Stimulated activated naive CD8-positive, alpha-beta T cell treated with anti-CD3 and anti-CD28 coated beads, Interleukin-15, Interleukin-2, amounts not matched to agents 100 ng/mL and 50 ng/mL, for 24 hours (primary cell): ENCODE data around the gene FAM9A.
"Not testable (repeated sequence)": the region's sequence is repeated elsewhere in the genome, so short reads cannot be mapped to it uniquely, and the experiment has no call there.

Source experiments
- H3K27ac Mint-ChIP-seq: one replicate; pipeline ENCODE4 v1.8.0; 2021; ENCODE audit warnings: mild to moderate bottlenecking, mixed read lengths
- H3K27me3 Mint-ChIP-seq: one replicate; pipeline ENCODE4 v1.8.0; 2021; ENCODE audit warnings: mixed read lengths
- H3K36me3 Mint-ChIP-seq: one replicate; pipeline ENCODE4 v1.8.0; 2021; ENCODE audit warnings: low read depth, mixed read lengths
- H3K4me1 Mint-ChIP-seq: one replicate; pipeline ENCODE4 v1.8.0; 2021; ENCODE audit warnings: low read depth, mixed read lengths
- H3K4me3 Mint-ChIP-seq: one replicate; pipeline ENCODE4 v1.8.0; 2021; ENCODE audit warnings: mild to moderate bottlenecking, mixed read lengths
- H3K9me3 Mint-ChIP-seq: one replicate; pipeline ENCODE4 v1.8.0; 2021; ENCODE audit warnings: mixed read lengths

FAM9A gene

DNA sequence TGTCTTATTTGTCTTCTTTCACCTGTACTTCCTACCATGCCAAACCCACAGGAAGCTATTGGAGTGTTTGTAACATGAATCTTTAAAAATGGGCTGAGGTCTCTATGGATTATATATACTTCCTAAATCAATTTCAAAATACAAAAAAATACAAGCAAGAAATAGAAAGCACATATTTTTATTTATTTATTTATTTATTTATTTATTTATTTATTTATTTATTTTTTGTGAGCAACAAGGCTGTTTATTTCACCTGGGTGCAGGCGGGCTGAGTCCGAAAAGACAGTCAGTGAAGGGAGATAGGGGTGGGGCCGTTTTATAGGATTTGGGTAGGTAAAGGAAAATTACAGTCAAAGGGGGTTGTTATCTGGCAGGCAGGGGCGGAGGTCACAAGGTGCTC, 19.3 kb downstream of the FAM9A start:
- not testable (repeated sequence) for H3K27me3 Mint-ChIP-seq, H3K4me3 Mint-ChIP-seq, H3K36me3 Mint-ChIP-seq, H3K27ac Mint-ChIP-seq, H3K4me1 Mint-ChIP-seq, H3K9me3 Mint-ChIP-seq

DNA sequence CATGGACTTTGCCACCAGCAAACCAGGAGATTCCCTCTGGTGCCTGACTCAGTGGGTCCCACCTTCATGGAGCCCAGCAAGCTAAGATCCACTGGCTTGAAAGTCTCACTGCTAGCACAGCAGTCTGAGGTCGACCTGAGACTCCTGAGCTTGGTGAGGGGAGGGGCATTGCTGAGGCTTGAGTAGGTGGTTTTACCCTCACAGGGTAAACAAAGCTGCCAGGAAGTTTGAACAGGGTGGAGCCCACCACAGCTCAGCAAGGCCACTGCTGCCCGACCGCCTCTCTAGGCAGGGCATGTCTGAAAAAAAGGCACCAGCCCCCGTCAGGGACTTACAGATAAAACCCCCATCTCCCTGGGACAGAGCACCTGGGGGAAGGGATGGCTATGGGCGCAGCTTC, 28.1 kb downstream of the FAM9A start:
- Mint-ChIP-seq H3K27ac (no peak overlapping the region), H3K27me3 (peaks cover 9% of the 10 kb centered on the region), H3K4me3 (no peak overlapping the region), H3K36me3 (no peaks in the 10 kb centered on the region), H3K4me1 (no peaks in the 10 kb centered on the region), H3K9me3 (peaks cover 5% of the 10 kb centered on the region)

DNA sequence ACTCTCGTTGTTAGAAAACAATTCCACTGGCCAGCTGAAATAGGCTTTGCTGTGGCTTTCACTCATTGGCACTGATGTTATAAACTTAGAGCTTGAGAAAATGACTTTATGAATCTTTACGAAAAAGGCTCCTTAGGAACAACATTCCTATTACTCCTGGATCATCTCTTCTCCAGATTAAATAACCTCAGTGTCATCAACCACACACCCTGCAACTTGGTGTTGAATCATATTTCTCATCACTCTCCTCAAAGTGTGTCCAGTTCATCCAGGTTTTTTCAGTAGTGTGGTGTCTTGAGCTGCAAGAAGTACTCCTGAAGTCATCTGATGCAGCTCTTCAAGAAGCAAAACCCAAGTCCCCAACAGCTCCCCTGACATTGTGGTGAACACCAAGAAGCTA, 41.2 kb downstream of the FAM9A start:
- Mint-ChIP-seq H3K4me3 (no peak overlapping the region), H3K4me1 (no peaks in the 10 kb centered on the region), H3K27me3 (peaks cover 17% of the 10 kb centered on the region), H3K36me3 (no peaks in the 10 kb centered on the region), H3K9me3 (no peaks in the 10 kb centered on the region), H3K27ac (no peak overlapping the region)

DNA sequence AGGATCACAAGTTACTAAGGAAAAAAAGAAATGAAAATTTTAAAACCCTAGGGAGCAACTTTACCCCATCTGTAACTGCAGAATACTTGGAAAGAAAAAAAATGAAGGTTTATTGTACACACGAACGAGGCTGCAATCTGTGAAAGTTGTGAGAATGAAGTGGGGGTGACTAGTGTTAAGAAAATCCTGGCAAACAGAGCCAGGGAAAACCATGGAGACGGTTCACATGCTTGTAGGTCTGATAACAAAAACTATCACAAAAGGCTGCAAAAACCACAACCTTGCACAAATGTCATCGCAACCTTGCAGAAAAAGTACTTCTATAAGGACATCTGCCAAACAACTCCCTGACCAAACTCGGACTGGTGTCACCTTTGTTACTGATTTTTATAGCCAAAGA, 42.5 kb downstream of the FAM9A start:
- not testable (repeated sequence) for H3K4me3 Mint-ChIP-seq, H3K36me3 Mint-ChIP-seq, H3K4me1 Mint-ChIP-seq, H3K9me3 Mint-ChIP-seq, H3K27ac Mint-ChIP-seq
- H3K27me3 Mint-ChIP-seq, result peaks cover 21% of the 10 kb centered on the region

DNA sequence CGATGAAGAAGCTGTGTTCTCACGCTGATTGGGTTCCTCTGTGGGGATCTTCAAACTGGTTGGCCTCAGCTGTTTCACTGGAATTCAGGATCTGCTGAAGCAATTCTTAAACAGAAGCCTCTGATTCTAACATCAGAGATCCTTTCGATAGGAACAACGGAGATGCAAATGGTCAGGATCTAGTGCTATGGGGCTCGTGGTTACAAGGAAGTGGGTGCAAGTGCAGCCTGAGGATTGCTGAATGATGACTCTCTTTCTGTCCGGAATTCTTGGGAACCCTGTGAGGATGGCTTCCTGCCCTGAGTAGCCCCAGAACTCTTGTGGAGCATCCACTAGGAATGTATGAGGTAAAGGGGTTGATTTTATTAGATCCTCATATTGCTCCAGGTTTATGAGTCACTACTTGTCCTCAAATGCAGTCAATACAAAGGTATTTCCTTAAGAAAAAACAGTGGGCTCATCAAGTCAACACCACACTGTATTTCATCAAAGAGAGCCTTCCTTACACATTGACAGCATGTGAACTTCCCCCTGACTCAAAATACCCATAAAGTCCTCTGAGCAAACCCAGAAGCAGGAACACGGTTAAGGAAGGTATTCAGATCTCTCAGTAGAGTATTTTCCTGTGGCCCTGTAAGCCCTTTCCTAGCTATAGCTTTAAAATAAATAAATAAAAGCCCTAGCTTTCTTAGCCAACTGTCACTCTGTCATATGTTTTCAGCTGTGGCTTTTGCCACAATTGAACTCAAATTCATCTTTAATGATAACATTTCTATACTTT, 43.4 kb downstream of the FAM9A start:
- H3K4me3 Mint-ChIP-seq, H3K27ac Mint-ChIP-seq, H3K9me3 Mint-ChIP-seq, H3K36me3 Mint-ChIP-seq, H3K4me1 Mint-ChIP-seq: not testable (repeated sequence)
- H3K27me3 Mint-ChIP-seq, result peaks cover 16% of the 10 kb centered on the region

DNA sequence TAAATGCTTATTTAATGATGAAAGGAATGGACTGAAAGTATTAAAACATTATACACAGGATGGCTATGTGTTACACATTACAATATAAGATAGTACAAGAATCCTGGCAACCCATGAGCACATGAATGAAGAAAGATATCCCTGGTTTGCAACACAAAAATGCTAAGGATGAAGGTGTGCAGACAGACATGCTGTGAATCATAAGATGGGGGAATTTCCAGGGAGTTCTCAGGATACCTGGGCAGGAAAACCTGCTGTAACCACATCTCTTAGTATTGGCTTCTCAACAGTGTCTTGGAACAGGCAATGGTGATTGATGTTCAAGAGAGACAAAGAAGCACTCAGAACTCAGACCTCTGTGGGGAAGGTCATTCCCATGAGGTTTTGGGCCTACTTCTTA, 45.4 kb downstream of the FAM9A start:
- H3K4me3 Mint-ChIP-seq, result no peak overlapping the region
- H3K36me3 Mint-ChIP-seq, result no peaks in the 10 kb centered on the region
- H3K27ac Mint-ChIP-seq, result no peak overlapping the region
- H3K9me3 Mint-ChIP-seq, result no peaks in the 10 kb centered on the region
- H3K4me1 Mint-ChIP-seq, result no peaks in the 10 kb centered on the region
- H3K27me3 Mint-ChIP-seq, result peaks cover 9% of the 10 kb centered on the region

DNA sequence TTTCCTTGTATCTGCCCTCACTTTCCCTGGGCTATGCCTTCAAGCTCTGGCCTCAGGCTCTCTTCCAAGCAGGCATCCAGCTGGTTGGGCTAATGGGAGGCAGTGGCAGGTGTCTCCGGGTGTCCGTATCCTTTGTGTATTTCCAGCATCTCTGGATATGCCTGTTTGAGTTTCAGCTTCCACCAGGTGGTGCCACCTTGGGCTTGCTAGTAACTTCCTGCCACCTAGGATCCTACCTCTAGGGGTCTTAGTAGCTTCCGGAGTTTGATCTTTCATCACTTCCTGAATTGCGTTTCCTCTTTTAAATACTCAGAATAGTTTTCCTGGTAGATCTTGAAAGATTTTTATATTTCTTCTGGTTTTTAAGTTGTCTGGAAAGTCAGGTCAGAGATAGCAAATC, 46.1 kb downstream of the FAM9A start:
- Mint-ChIP-seq H3K27ac (no peak overlapping the region), H3K27me3 (peaks cover 7% of the 10 kb centered on the region), H3K4me1 (no peaks in the 10 kb centered on the region), H3K9me3 (no peaks in the 10 kb centered on the region), H3K36me3 (no peaks in the 10 kb centered on the region), H3K4me3 (no peak overlapping the region)

DNA sequence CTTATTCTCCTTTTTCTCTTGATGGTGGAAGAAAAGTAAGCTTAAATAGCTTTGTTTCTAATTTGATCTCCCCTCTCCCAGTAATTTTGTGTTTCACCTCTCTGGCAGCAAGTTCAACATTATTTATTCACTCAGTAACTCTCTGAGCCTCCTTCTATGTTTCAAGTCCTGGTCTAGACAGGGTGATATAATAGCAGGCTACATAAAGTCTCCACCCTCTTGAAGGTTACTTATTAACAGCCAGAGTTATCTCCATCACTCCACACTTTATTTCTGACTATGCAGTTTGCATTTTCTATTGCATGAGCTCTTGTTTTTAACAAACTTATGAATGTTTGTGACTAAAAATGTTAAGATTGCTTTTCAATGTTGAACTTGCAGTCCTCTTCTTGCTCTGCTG, 51.5 kb downstream of the FAM9A start:
- peaks cover 11% of the 10 kb centered on the region for H3K27me3 Mint-ChIP-seq
- H3K4me1 Mint-ChIP-seq, result no peaks in the 10 kb centered on the region
- no peaks in the 10 kb centered on the region for H3K36me3 Mint-ChIP-seq
- no peaks in the 10 kb centered on the region for H3K9me3 Mint-ChIP-seq
- H3K27ac Mint-ChIP-seq, result no peak overlapping the region
- no peak overlapping the region for H3K4me3 Mint-ChIP-seq

DNA sequence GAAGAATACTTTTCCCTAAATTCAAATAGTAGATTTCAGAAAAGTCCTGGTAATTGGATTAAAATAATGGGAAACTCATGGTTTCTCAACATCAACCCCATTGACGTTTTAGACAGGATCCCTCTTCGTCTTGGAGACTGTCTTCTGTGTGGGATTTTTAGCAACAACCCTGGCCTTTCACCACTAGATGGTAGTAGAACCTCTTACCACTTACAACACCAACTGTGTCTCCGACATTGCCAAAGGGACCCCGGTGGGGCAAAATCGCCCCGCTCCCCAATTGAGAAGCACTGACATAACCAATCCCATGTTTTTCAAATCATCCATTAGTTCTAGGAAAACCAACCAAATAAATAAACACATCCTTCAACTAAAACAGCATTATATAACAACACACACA, 52.3 kb downstream of the FAM9A start:
- no peak overlapping the region for H3K4me3 Mint-ChIP-seq
- no peaks in the 10 kb centered on the region for H3K9me3 Mint-ChIP-seq
- H3K27ac Mint-ChIP-seq, result no peak overlapping the region
- no peaks in the 10 kb centered on the region for H3K36me3 Mint-ChIP-seq
- peaks cover 9% of the 10 kb centered on the region for H3K27me3 Mint-ChIP-seq
- no peaks in the 10 kb centered on the region for H3K4me1 Mint-ChIP-seq

DNA sequence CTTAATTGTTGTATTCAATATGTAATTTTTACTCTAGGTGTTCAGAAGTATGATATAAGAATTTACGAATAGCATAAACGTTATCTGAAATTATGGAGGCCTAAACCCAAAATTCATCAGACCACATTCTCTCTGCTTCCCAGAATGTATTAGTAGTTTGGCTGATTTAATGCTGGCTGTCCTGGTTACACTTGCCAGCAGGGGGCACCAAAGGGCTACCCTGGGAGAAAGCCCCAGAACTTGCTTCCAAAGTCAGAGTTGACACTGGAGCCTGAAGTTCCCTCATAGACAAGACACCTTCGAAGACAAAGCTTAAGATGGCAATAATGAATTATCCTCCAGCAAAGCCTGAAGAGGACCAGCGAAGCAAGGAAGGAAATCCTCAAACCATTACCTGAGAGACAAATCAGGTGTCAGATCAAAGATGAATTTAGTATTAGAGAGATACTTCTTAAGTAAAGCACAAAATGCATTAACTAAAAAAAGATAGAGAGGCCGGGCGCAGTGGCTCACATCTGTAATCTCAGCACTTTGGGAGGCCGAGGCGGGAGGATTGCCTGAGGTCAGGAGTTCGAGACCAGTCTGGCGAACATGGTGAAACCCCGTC, 58.0 kb downstream of the FAM9A start:
- Mint-ChIP-seq H3K36me3 (no peaks in the 10 kb centered on the region), H3K4me1 (no peaks in the 10 kb centered on the region), H3K4me3 (no peak overlapping the region), H3K9me3 (no peaks in the 10 kb centered on the region), H3K27me3 (peaks cover 7% of the 10 kb centered on the region), H3K27ac (no peak overlapping the region)

DNA sequence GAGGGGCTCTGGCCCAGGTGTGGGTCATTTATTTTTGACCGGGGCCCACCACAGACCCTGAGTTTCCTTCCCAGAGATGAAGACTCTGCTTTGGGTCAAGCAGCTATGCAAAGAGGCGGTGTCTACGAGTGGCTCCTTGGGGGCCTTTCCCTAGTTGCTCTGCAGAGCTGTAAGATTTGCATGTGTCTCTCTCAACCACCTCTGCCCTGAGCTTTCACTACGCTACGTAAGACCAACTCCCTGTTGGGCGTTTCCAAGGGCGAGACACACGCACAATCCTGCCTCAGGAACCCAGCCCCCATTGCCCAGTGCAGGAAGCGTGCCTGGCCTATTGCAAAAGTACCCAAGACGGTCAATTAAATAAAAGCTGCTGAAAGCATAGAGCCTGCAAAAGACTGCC, 59.2 kb downstream of the FAM9A start:
- Mint-ChIP-seq H3K27me3 (peaks cover 7% of the 10 kb centered on the region), H3K4me1 (no peaks in the 10 kb centered on the region), H3K27ac (no peak overlapping the region), H3K36me3 (no peaks in the 10 kb centered on the region), H3K9me3 (no peaks in the 10 kb centered on the region), H3K4me3 (no peak overlapping the region)
